IMR-90 (cell line): Measurements from ENCODE around the gene ASTN2.

Experiments used
- CEBPB ChIP-seq: IDR thresholded peaks from 2 replicates; pipeline ENCODE4 v1.6.1; 2012; ENCODE audit warnings: low read depth, low read length, improper control_type of control experiment
- CTCF ChIP-seq: conservative IDR thresholded peaks from 2 replicates; pipeline ENCODE4 v1.5.1; 2012; ENCODE audit warnings: mild to moderate bottlenecking, low read depth, low read length, improper control_type of control experiment
- ELK1 ChIP-seq: fragments of 150-350 bp; IDR thresholded peaks from 2 replicates; pipeline ENCODE4 v1.6.1; 2016; ENCODE audit warnings: low read depth, mild to moderate bottlenecking, low read length, moderate library complexity, borderline replicate concordance
- MAFK ChIP-seq: IDR thresholded peaks from 2 replicates; pipeline ENCODE4 v1.6.1; 2012; ENCODE audit warnings: low read depth, low read length, improper control_type of control experiment
- MAZ ChIP-seq: IDR thresholded peaks from 2 replicates; pipeline ENCODE4 v1.6.1; 2012; ENCODE audit warnings: low read depth, mild to moderate bottlenecking, low read length, improper control_type of control experiment, moderate library complexity, borderline replicate concordance
- POLR2A ChIP-seq: IDR thresholded peaks from 2 replicates; pipeline ENCODE4 v1.6.1; 2012; ENCODE audit warnings: mild to moderate bottlenecking, low read depth, low read length
- RAD21 ChIP-seq: IDR thresholded peaks from 2 replicates; pipeline ENCODE4 v1.6.1; 2012; ENCODE audit warnings: low read length, improper control_type of control experiment
- RCOR1 ChIP-seq: IDR thresholded peaks from 2 replicates; pipeline ENCODE4 v1.6.1; 2012; ENCODE audit warnings: mild to moderate bottlenecking, low read length, improper control_type of control experiment; ENCODE audit not compliant: insufficient replicate concordance
- RFX5 ChIP-seq: IDR thresholded peaks from 2 replicates; pipeline ENCODE4 v1.8.0; 2012; ENCODE audit warnings: low read depth, mild to moderate bottlenecking, low read length, moderate library complexity
- SMC3 ChIP-seq: fragments of 150-350 bp; IDR thresholded peaks from 2 replicates; pipeline ENCODE4 v1.6.1; 2016; ENCODE audit warnings: low read depth, mild to moderate bottlenecking, antibody characterized with exemption, low read length, moderate library complexity
- USF2 ChIP-seq: fragments of 150-350 bp; IDR thresholded peaks from 2 replicates; pipeline ENCODE4 v1.6.1; 2017; ENCODE audit warnings: mild to moderate bottlenecking, antibody characterized with exemption, low read length, low read depth

DNA sequence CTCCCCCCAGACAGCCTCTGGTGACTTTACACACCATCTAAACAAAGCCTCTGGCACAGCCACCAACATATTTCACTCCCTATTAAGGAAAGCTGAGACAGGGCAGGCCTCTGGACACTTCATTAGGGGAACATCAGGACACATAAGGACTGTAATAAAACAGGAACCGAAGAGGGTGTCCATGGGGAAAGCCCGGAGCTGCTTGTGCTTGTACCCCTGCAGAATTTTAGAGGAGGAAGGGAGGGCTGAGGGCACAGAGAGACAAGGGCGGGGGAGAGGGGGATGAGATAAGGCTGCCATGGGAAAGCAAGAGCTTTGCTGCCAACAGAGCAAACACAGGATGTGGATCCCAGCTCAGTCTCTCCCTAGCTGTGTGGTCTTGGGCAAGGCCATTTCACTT lies 138.4 kb downstream of the ASTN2 start:
- TF ChIP-seq CTCF (no peak), RAD21 (no peak), CEBPB (no peak), POLR2A (no peak), MAZ (no peak), ELK1 (no peak), SMC3 (no peak), MAFK (no peak), RCOR1 (no peak), RFX5 (no peak), USF2 (no peak)
